HG03135 (cell line): Measurements from ENCODE around the gene WDR5.

Experiments
- ATAC-seq: cut with Tn5 transposase; IDR thresholded peaks from one replicate; pipeline ENCODE4 v1.9.1; 2021; ENCODE audit warnings: mild to moderate bottlenecking, moderate library complexity; ENCODE audit not compliant: unreplicated experiment

The WDR5 gene

DNA sequence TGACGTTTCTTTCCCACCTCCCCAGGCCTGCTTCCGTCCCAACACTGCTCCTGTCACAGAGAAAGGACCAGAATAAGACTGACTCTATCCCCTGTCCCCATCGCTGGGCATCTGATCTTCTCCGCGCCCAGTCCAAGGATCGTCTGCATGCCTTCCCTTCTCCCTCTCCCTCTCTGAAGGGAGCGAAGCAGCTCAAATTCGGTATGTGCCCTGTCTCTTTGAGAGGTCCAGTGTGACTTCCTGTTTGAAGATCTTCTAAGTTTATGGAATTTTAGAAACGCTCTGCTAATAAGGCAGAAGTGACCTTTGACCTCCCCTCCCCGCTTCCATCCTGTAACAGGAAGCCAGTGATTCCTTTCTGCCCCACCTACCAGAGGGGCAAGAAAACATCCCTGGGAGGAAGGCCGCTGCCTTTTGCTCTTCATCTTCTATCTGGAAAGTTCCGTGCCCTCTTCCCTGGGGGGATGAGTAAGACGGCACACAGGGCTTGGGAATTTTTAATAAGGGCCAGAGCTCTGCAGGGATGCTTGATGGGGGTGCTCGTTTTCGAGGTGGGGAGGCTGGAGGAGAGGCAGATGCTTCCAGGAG, 69.2 kb downstream of the WDR5 start:
- ATAC-seq, result no peak

GRCh38 chr9:134205672-134206310, 69.9 kb downstream of the WDR5 start:
- ATAC-seq, result no peak

GRCh38 chr9:134206311-134207300, 70.7 kb downstream of the WDR5 start:
- ATAC-seq, result no peak

- no peak for ATAC-seq
Measured at GRCh38 chr9:134208310-134208841, 72.5 kb downstream of the WDR5 start.

DNA sequence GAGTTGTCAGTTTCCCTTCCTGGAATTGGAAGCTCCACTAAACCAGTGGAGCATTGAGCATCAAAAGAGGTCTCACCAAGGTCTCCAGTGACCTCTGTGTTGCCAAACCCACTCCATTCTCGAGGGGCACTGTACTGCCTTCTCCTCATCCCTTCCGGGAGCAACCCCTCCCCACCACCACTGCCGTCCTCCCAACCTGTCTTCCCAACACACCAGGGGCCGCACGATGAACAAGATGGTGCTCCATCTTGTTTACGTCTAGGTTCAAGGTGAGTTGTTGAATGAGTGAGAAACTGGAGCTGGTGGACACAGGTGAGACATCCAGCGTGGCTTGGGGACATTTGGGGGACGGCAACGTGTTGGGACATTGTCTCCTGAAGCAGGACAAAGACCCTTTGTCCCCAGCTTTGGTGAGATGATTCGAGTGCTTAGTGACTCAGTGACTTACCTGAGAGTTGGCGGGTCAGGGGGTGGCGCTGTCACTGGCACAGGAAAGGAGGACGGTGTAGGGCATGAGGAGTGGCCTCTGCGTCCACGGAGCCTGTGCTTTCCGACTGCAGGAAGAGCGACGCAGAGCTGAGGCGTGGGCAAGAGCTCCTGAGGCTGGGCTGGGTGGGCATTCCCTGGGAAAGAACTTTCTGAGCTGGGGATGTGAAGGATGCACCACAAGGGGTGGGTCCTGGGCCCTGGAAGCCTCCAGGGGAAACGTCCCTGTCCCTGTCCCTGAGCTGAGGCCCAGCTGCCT, 73.3 kb downstream of the WDR5 start:
- no peak for ATAC-seq
